ENCODE data around the gene LCE3D. TPM values are rescaled to one million over a fixed set of nuclear protein-coding genes. Genes with fewer than 3 reads are reported as not detected.
"Not testable (repeated sequence)": the region's sequence is repeated elsewhere in the genome, so short reads cannot be mapped to it uniquely, and the experiment has no call there.

The LCE3D gene
- total RNA-seq, 1 donor from 2014 or later: not detected

GRCh38 chr1:152577168-152577567, 3.1 kb downstream of the LCE3D start:
- H3K9me3 Mint-ChIP-seq (ENCODE audit: unreplicated experiment): no peaks in the 10 kb centered on the region
- peaks cover 3% of the 10 kb centered on the region for H3K4me1 Mint-ChIP-seq (ENCODE audit: unreplicated experiment)

DNA sequence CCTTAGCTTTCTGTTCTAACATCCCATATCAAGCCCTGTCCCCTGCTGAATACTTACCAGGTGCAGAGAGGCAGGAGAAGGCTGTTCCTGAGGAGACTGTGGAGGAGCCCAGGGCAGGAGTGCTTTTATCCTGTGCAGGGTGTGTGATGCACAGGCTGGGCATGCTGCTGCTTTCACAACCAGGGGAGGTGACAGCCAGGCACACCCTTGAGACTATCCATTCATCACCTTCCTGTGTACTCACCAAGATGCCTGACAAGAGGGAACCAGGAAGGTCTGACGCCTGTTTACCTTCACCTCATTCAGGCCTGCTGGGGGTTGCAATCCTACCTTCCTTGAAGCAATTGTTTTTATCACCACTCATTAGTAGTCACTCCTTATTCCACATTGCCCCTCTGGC, 13.6 kb downstream of the LCE3D start, which contains the start of gene LCE3E:
Gene LCE3E, minus strand, starts transcription at position 100 of the 400 bp plus-strand sequence. CDS start 572 bp downstream, outside the sequence.
- TF ChIP-seq CTCF (IDR thresholded peaks at IDR 0.05; ENCODE audit: unreplicated experiment): no peak
- no peak for DNase-seq (ENCODE audit: low spot score)
- Mint-ChIP-seq H3K27me3 (ENCODE audit: unreplicated experiment) (no peaks in the 10 kb centered on the region), H3K27ac (ENCODE audit: unreplicated experiment) (no peak within 1 kb of the TSS), H3K4me3 (ENCODE audit: unreplicated experiment) (no peak within 1 kb of the TSS), H3K4me1 (ENCODE audit: unreplicated experiment) (no peaks in the 10 kb centered on the region), H3K9me3 (ENCODE audit: unreplicated experiment) (no peaks in the 10 kb centered on the region), H3K36me3 (ENCODE audit: low read depth, unreplicated experiment) (no peaks in the 10 kb centered on the region)

More at GRCh38 chr1:152577168-152577567, 3.1 kb downstream of the LCE3D start:
- Mint-ChIP-seq H3K27ac (ENCODE audit: unreplicated experiment) (no peak overlapping the region), H3K4me3 (ENCODE audit: unreplicated experiment) (no peak overlapping the region), H3K27me3 (ENCODE audit: unreplicated experiment) (peaks cover 3% of the 10 kb centered on the region), H3K36me3 (ENCODE audit: low read depth, unreplicated experiment) (no peaks in the 10 kb centered on the region)
- DNase-seq (ENCODE audit: low spot score): no peak
- TF ChIP-seq CTCF (IDR thresholded peaks at IDR 0.05; ENCODE audit: unreplicated experiment): no peak

- Mint-ChIP-seq H3K9me3 (ENCODE audit: unreplicated experiment) (no peaks in the 10 kb centered on the region), H3K27ac (ENCODE audit: unreplicated experiment) (no peak overlapping the region), H3K4me3 (ENCODE audit: unreplicated experiment) (no peak overlapping the region), H3K36me3 (ENCODE audit: low read depth, unreplicated experiment) (no peaks in the 10 kb centered on the region), H3K4me1 (ENCODE audit: unreplicated experiment) (no peaks in the 10 kb centered on the region), H3K27me3 (ENCODE audit: unreplicated experiment) (no peaks in the 10 kb centered on the region)
- DNase-seq (ENCODE audit: low spot score): no peak
- no peak for TF ChIP-seq CTCF (IDR thresholded peaks at IDR 0.05; ENCODE audit: unreplicated experiment)
Observed at GRCh38 chr1:152565535-152566215, 14.6 kb downstream of the LCE3D start.

DNA sequence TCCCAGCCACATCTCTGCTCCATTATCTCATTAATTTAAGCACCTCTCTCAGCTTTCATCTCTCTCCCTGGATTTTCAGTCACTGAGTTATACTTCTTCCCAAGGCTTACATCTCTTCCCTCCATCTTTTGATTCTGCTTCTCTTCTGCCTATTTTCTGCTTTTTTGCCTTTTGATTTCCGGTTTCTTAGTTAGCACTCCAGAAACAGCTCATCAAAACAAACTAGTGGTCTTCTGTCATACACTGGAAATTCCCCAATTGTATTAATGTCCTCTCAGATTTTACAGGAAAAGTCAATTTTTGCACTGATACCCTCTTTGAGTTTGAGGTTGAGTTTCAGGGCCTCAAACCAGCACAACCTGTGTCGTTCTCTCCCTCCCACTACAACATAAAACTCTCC, 15.2 kb downstream of the LCE3D start:
- Mint-ChIP-seq H3K27ac (ENCODE audit: unreplicated experiment) (no peak overlapping the region), H3K36me3 (ENCODE audit: low read depth, unreplicated experiment) (no peaks in the 10 kb centered on the region), H3K4me1 (ENCODE audit: unreplicated experiment) (no peaks in the 10 kb centered on the region), H3K27me3 (ENCODE audit: unreplicated experiment) (no peaks in the 10 kb centered on the region), H3K9me3 (ENCODE audit: unreplicated experiment) (no peaks in the 10 kb centered on the region), H3K4me3 (ENCODE audit: unreplicated experiment) (no peak overlapping the region)
- no peak for TF ChIP-seq CTCF (IDR thresholded peaks at IDR 0.05; ENCODE audit: unreplicated experiment)
- no peak for DNase-seq (ENCODE audit: low spot score)

- not testable (repeated sequence) for DNase-seq (ENCODE audit: low spot score); H3K27ac Mint-ChIP-seq (ENCODE audit: unreplicated experiment); H3K27me3 Mint-ChIP-seq (ENCODE audit: unreplicated experiment); H3K9me3 Mint-ChIP-seq (ENCODE audit: unreplicated experiment); H3K36me3 Mint-ChIP-seq (ENCODE audit: low read depth, unreplicated experiment); H3K4me3 Mint-ChIP-seq (ENCODE audit: unreplicated experiment); H3K4me1 Mint-ChIP-seq (ENCODE audit: unreplicated experiment)
Observed at GRCh38 chr1:152548358-152548757, 32.0 kb downstream of the LCE3D start.

Measured in endothelial cell (in vitro differentiated cells).